Lower leg skin (tissue), 4 donors: ENCODE measurements around the gene TRIP10. TPM values are rescaled to one million over a fixed set of nuclear protein-coding genes. Genes with fewer than 3 reads are reported as not detected.

Experiments
- DNase-seq, 2 donors: peaks; one replicate each; pipeline ENCODE4 v3.0.0-alpha.2; 2019; ENCODE audit warnings: low spot score in 2 of 2
- H3K4me3 ChIP-seq: fragments of 200-600 bp; sonication (generic); 2 replicates; pipeline ENCODE4 v1.5.1; 2017; ENCODE audit warnings: mild to moderate bottlenecking, low read depth; ENCODE audit not compliant: poor library complexity, severe bottlenecking
- POLR2A ChIP-seq, 2 donors: fragments of 450-650 bp; IDR thresholded peaks; one replicate each; pipeline ENCODE4 v1.6.1; 2016 to 2017; ENCODE audit warnings: antibody characterized with exemption in 2 of 2, mild to moderate bottlenecking in 1 of 2, moderate library complexity in 1 of 2
- WGBS, 2 donors: methylation state at CpG; one replicate each; pipeline ENCODE4 v1.1.5; 2018; 5-methylcytosine and 5-hydroxymethylcytosine counted together
- intact Hi-C: fragments of 100-400 bp; cut with DNase I; formaldehyde crosslinking; loops from one replicate; pipeline ENCODE4 v1.15.0; 2023; ENCODE audit warnings: low total_unique reads
- total RNA-seq, 4 donors: library from RNA; depleted of rRNA; stranded (reverse); fragments of >200 nt; gene quantifications; one replicate each; pipeline ENCODE4 v1.1.0, GENCODE V29; 2016
- TF ChIP-seq, protein P1 (sequence below), 3 donors: fragments of 450-650 bp; IDR thresholded peaks; one replicate each; pipeline ENCODE4 v1.5.1; 2016; ENCODE audit warnings: antibody characterized with exemption in 3 of 3, mild to moderate bottlenecking in 3 of 3, moderate library complexity in 2 of 3

Gene TRIP10
- total RNA-seq, 4 donors from 2014 or later = 41.2 to 60.2 (median 46.5) TPM

DNA sequence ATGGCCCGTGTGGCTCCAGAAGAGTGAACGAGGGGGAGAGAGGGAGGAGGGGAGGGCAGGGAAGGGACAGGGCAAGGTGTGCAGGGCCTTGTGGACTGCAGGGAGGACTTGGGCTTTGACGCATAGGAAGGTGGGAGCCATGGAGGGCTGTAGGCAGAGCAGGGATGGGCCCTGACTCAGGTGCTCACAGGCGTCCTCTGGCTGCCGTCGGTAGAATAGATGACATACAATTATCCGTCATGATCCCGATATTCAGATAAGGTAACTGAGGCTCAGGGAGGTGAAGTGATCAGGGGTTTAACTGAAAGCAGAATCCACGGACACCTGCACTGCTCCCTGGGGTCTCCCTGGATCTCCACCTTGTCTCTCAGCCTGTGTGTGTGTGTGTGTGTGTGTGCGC lies 22.4 kb upstream of the TRIP10 start:
- no peak overlapping the region for H3K4me3 ChIP-seq
- DNase-seq = no peak
- WGBS, 2 donors = 70 to 73% methylated on average over 10 of the region's 10 CpGs
- no peak for TF ChIP-seq POLR2A (IDR thresholded peaks at IDR 0.05)
- TF ChIP-seq, protein P1, sequence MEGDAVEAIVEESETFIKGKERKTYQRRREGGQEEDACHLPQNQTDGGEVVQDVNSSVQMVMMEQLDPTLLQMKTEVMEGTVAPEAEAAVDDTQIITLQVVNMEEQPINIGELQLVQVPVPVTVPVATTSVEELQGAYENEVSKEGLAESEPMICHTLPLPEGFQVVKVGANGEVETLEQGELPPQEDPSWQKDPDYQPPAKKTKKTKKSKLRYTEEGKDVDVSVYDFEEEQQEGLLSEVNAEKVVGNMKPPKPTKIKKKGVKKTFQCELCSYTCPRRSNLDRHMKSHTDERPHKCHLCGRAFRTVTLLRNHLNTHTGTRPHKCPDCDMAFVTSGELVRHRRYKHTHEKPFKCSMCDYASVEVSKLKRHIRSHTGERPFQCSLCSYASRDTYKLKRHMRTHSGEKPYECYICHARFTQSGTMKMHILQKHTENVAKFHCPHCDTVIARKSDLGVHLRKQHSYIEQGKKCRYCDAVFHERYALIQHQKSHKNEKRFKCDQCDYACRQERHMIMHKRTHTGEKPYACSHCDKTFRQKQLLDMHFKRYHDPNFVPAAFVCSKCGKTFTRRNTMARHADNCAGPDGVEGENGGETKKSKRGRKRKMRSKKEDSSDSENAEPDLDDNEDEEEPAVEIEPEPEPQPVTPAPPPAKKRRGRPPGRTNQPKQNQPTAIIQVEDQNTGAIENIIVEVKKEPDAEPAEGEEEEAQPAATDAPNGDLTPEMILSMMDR (IDR thresholded peaks at IDR 0.05) = no peak
- intact Hi-C loops = no loop called here

DNA sequence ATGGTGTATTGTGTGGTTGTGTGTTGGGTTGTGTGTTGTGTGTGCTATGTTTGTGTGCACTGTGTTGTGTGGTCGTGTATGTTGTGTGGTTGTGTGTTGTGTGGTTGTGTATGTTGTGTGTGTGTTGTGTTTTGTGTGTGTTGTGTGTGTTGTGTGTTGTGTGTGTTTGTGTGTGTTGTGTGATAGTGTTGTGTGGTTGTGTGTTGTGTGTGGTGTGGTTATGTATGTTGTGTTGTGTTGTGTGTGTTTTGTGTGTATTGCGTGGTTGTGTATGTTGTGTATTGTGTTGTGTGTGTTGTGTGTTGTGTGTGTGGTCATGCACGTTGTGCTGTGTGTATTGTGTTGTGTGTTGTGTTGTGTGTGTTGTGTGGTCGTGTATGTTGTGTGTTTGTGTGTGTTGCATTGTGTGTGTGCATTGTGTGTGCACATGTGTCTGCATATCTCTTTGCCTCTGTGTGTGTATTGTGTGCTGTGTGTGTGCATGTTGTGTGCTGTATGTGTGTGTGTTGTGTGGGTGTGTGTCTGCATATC lies 22.0 kb upstream of the TRIP10 start:
- TF ChIP-seq, protein P1 (IDR thresholded peaks at IDR 0.05) = peak in 1 of 3 donors; percentile 88
- TF ChIP-seq POLR2A (IDR thresholded peaks at IDR 0.05) = no peak
- WGBS, 2 donors = 78 to 84% methylated on average over 4 of the region's 4 CpGs
- intact Hi-C loops = no loop called here
- H3K4me3 ChIP-seq = no peak overlapping the region
- no peak for DNase-seq

DNA sequence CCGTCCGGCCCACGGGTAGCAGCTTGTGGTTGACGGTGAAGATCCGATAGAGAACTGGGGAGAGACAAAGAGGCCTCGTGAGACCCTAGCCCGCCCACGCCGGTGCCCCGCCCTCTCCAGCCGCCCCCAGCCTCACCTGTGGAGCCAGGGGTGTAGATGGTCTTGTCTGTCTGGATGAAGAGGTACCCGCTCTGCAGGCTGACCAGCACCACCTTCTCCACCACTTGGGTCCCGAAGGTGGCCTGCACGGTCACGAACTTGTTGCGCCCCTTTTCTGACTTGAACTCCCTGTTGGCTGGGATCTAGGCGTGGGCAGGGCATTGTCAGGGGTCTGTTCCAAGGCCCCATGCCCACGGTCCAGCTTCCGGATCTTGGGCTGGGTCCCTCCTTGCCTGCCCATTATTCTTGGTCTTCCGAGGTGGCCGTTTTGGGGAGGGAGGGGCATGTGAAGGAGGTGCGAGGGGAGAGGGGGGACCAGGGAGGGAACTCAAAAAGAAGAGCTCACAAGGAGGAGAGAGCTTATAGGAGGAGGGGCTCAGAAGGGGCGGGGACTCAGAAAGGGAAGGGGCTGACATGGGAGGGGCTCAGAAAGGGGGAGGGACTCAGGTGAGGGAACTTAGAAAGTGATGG lies 21.3 kb upstream of the TRIP10 start:
- intact Hi-C loops = no loop called here
- no peak for TF ChIP-seq POLR2A (IDR thresholded peaks at IDR 0.05)
- TF ChIP-seq, protein P1 (IDR thresholded peaks at IDR 0.05) = no peak
- 72 to 78% methylated on average over 23 of the region's 23 CpGs for WGBS, 2 donors
- no peak for DNase-seq
- H3K4me3 ChIP-seq = no peak overlapping the region

DNA sequence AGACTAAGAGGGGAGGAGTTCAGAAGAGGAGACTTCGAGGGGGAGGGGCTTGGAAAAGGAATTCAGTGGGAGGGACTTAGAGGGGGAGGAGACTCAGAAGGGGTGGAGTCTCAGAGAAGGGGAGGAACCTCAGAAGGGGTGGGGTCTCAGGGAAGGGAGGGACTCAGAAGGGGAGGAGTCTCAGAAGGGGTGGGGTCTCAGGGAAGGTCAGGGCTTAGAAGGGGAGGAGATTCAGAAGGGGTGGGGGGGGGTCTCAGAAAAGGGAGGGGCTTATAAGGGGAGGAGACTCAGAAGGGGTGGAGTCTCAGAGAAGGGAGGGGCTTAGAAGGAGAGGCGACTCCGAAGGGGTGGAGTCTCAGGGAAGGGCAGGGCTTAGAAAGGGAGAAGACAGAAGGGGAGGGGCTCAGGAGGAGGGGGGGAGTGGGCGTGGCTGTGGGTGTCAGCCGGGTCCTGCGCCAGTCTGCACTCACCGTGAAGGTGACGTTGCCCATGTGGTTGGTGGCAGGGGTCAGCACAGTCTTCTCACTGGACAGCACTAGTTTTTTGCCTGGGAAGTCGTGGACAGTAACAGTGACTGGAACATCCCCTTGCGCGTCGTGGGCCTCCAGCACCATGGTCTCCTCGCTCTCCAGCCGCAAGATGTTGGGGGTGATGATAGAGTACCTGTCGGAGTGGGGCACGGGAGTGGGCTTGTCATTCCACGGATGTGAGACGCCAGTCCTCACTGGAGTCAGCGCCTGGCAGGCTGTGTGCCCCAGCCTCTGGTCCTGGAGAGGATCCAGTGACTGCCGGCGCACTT lies 20.5 kb upstream of the TRIP10 start:
- TF ChIP-seq, protein P1 (IDR thresholded peaks at IDR 0.05) = no peak
- TF ChIP-seq POLR2A (IDR thresholded peaks at IDR 0.05) = no peak
- no peak overlapping the region for H3K4me3 ChIP-seq
- no peak for DNase-seq
- 68 to 71% methylated on average over 20 to 21 of the region's 21 CpGs for WGBS, 2 donors
- intact Hi-C loops = no loop called here

DNA sequence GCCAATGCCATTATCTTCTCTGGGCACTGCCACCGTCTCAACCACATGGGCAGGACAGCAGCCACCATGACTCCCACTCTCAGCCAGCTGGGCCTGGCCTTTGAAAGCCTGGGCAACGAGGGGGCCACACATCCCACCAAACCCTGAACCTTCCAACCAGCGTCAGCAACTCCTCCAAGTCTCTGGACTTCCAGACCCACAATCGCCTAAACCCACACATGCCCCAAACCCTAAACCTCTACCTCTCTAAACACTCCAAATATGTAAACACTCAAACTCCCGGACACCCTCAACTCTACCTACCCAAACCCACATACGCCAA lies 20.0 kb upstream of the TRIP10 start:
- no peak overlapping the region for H3K4me3 ChIP-seq
- WGBS, 2 donors = 69 to 77% methylated on average over 6 of the region's 6 CpGs
- TF ChIP-seq, protein P1 (IDR thresholded peaks at IDR 0.05) = no peak
- TF ChIP-seq POLR2A (IDR thresholded peaks at IDR 0.05) = no peak
- DNase-seq = no peak
- intact Hi-C loops = no loop called here
